GM11168 (cell line): Measurements from ENCODE around the gene MYLIP.

Experiments used
- in situ Hi-C: fragments of 300-500 bp; cut with MboI; formaldehyde crosslinking; loops from one replicate; pipeline ENCODE4 v1.12.0; 2022; ENCODE audit warnings: low sequenced_read_pairs; ENCODE audit not compliant: unreplicated experiment

MYLIP gene

GRCh38 chr6:16136621-16137450 lies 8.0 kb downstream of the MYLIP start:
- in situ Hi-C loops: no loop called here

GRCh38 chr6:16137451-16137801 lies 8.5 kb downstream of the MYLIP start:
- in situ Hi-C loops: no loop called here

- in situ Hi-C loops: no loop called here
Measured at GRCh38 chr6:16139556-16139955, 10.7 kb downstream of the MYLIP start.

DNA sequence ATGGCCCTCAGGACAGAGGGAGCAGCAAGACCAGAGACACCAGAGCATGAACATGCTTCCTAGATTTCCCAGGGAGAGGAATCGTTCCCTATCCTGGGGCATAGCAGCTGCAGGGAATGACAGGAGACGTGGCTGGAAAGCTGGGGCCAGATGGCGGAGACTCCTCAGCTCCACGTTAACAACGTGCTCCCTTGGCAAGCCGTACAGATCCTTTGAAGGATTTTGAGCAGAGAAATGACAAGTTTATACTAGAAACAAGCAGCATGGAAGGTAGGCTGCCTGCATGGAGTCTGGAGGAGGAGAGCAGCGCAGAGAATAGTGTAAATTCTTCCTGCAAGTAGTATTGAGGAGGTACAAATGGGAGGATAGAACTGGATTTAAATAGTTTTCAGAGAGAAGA lies 11.7 kb downstream of the MYLIP start:
- in situ Hi-C loops: no loop called here

GRCh38 chr6:16141514-16141913 lies 12.6 kb downstream of the MYLIP start:
- in situ Hi-C loops: no loop called here

GRCh38 chr6:16145038-16145437 lies 16.2 kb downstream of the MYLIP start:
- in situ Hi-C loops: no loop called here

- in situ Hi-C loops: no loop called here
Measured at GRCh38 chr6:16146028-16146427, 17.1 kb downstream of the MYLIP start.

DNA sequence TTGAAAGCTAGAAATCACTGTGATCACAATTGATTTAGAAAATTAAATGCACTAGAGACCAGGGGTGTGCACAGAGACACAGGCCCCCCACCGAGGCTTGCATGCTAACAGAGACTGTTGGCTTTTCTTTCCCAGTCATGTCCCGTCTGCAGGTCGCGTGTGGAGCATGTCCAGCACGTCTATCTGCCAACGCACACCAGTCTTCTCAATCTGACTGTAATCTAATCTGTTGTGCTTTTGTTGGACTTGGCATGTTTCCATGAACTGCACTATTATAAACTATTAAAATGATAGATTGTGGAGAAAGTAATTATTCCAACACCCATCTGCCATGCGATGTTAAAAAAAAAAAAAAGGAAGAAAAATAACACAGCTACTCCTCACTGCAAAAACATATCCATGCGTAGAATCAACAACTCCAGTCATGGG lies 17.7 kb downstream of the MYLIP start:
- in situ Hi-C loops: no loop called here

GRCh38 chr6:16148498-16148897 lies 19.6 kb downstream of the MYLIP start:
- in situ Hi-C loops: no loop called here

DNA sequence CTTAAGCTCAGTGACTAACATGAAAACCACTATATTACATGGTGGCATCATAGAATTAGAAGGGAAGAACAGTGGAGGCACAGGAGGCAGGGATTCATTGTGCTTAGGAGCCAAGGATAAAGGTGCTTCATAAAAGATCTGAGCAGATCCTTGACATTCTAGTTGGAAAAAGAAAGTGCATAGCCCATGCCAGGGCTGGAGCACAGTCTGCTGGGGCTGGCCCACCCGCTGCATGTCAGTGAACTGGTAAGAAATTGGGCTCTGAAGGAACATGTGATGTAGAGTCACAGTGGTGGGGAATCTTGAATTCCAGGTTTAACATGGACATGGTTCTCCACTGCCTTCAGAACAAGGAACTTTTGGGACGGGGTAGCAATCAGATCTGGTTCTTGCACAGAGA lies 20.4 kb downstream of the MYLIP start:
- in situ Hi-C loops: no loop called here

- in situ Hi-C loops: no loop called here
Measured at GRCh38 chr6:16150098-16150497, 21.2 kb downstream of the MYLIP start.

- in situ Hi-C loops: no loop called here
Measured at GRCh38 chr6:16153211-16153820, 24.4 kb downstream of the MYLIP start.

DNA sequence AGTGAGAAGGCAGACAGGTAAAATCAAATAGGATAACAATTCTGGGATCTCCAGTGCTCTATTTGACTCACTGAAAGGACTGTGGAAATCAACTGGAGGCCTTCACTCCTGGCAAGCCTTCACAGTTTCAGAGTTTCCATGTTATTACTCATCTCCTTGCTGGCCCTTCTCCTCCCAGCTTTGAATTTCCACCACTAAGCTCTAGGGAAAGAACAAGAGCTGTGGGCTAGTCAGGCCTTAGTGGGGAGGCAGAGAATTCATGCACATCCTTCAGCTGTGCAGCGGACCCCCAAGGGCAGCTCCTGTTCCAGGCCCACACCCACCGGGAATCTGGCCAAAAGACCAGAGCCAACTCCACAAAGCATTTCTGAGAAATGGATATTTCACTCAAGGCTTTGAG lies 26.0 kb downstream of the MYLIP start:
- in situ Hi-C loops: no loop called here

DNA sequence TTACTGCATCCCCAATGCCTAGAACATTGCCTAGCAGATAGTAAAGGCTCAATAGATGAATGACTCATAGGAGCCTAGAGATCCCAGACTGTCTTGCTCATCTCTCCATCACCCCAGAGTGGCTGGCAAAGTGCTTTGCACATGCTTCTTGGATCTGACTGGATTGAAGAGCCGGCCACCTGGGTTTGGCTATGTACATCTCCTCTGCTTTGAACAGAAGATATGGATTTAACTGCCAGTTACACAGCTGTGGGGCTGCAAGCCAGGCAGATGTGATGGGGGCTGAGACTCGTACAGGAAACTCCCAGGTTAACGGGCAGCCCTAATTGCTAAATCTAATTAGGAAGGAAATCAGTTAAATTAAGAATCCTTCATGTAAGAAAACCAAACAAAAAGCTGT lies 28.6 kb downstream of the MYLIP start:
- in situ Hi-C loops: no loop called here

DNA sequence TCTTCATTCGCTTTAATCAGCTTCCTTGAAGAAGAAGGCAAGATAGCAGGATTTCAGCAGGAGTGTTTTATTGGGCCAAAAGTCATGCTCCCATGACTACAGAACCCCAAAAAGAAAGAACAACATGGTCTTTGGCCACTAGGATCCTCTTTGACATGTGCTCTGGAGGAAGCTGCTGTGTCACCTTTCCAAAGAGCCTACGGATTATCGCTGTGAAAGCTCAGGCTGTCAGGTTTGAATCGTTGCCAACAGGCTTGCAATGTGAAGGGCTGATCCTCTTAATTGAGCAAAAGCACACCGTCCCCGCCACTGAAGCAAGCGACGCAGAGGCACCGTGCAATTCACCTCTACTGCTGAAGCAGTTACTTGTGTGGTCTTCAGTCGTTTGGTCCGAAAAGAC lies 29.0 kb downstream of the MYLIP start:
- in situ Hi-C loops: no loop called here

DNA sequence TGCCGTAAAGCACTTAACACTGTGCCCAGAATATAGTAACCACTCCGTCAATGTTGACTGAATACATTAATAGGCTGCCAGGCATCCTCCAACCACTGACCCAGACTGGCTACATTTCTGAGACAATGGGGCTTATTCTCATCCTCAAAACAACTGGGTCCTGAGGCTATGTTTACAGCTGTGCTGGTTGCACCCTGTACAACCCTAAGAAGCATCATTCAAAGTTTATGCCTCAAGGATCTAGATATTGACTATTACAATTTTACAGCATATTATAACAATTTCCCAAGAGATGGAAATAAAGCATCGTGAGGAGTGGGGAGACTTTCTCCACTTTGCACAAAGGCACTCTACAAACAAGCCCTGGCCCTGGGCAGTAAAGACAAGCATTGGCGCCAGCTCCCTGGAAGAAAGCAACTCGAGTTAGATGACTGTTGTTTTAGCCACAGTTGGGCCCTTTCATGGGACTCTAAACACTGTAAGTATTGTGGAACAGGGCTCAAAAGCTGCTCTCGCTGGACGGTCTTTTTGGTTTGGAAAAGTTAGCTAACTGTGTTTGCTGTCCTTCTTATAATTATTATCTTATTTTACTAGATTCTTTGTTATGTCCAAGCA lies 30.2 kb downstream of the MYLIP start:
- in situ Hi-C loops: no loop called here

DNA sequence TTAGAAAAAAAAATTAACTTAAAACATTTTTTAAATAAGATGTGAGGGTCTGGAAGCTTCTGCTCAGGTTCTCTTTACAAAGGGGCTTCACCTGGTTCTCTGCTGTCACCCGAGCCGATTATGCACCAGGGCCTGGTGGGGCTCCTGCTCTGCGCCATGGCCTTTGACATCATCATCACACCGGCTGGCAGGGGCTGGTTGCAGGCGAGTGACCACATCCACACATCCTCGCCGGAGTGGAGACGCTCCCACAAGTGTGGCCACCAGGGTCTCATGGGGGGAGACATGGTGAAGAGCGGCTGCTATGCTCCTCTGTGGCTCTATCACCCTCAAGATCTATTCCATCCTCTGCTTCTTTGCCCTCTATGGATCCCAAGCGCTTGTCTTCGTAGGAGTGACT lies 31.9 kb downstream of the MYLIP start:
- in situ Hi-C loops: loop anchor here (10.0 kb wide), 1 partner anchor 466 kb away; no protein-coding TSS in a partner anchor

DNA sequence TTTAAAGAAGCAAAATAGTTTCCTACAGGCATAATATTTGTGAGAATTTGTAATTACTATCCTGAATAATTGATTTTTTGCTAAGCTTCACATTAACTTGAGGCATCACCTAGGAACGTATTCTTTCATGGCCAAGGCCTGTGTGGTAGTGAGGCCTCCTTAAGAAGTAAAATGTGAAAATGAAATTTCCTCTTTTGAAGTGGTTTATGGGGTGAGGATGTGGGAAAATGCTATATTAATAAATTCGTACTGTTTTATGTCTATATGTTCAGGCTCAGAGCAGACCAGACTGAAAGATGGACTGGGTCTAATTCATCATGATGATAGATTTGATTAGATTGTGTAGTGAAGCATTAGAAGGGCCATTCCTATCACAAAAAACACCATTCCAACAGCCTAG lies 33.1 kb downstream of the MYLIP start:
- in situ Hi-C loops: loop anchor here (10.0 kb wide), 1 partner anchor 467 kb away; no protein-coding TSS in a partner anchor

DNA sequence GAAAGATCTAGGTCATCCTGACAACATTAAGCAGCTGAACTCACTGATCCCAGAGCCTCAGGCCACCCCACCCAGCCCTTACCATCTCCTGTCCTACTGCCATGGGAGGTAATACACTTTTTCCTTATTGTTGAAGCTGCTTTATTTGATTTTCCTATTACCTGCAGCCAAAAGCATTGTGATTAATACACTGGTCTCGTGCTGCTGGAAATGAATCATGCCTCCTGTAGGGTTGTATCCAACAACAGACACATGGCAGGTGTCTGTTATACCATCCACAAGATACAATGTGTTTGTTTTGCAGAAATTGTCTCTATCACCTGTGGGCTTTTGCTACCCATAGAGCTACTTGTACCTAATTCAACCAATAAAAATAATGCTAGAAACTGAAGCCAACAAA lies 34.2 kb downstream of the MYLIP start:
- in situ Hi-C loops: loop anchor here (10.0 kb wide), 1 partner anchor 468 kb away; no protein-coding TSS in a partner anchor

GRCh38 chr6:16163535-16164300 lies 34.8 kb downstream of the MYLIP start:
- in situ Hi-C loops: loop anchor here (10.0 kb wide), 1 partner anchor 469 kb away; no protein-coding TSS in a partner anchor
